ENCODE measurements around the gene LMAN2.

The LMAN2 gene

GRCh38 chr5:177351392-177352329 lies at the start of gene LMAN2:
LMAN2 (minus strand) TSS chr5:177351668; CDS start chr5:177351647, 21 bp downstream.
- peak; percentile 79 for DNase-seq

- no peak for DNase-seq
These were observed 48.8 kb upstream of the LMAN2 start, which contains the start of gene PFN3 for GRCh38 chr5:177399997-177400868. PFN3 (minus strand) TSS chr5:177400661; CDS start chr5:177400576, 85 bp downstream.

- DNase-seq, result no peak
These were observed 46.5 kb upstream of the LMAN2 start for GRCh38 chr5:177397875-177398390.

GRCh38 chr5:177396807-177397206 lies 45.3 kb upstream of the LMAN2 start:
- no peak for DNase-seq

GRCh38 chr5:177396078-177396477 lies 44.6 kb upstream of the LMAN2 start:
- DNase-seq, result no peak

- DNase-seq, result no peak
These were observed 42.5 kb upstream of the LMAN2 start for GRCh38 chr5:177393990-177394389.

GRCh38 chr5:177393206-177393765 lies 41.8 kb upstream of the LMAN2 start:
- peak; percentile 48 for DNase-seq

- DNase-seq, result peak; percentile 46
These were observed 41.3 kb upstream of the LMAN2 start for GRCh38 chr5:177392765-177393164.

GRCh38 chr5:177390363-177391300 lies 39.2 kb upstream of the LMAN2 start:
- peak; percentile 27 for DNase-seq

GRCh38 chr5:177389241-177390169 lies 38.0 kb upstream of the LMAN2 start:
- DNase-seq, result no peak

- DNase-seq, result no peak
These were observed 37.1 kb upstream of the LMAN2 start for GRCh38 chr5:177388521-177389052.

GRCh38 chr5:177387405-177387804 lies 35.9 kb upstream of the LMAN2 start:
- no peak for DNase-seq

GRCh38 chr5:177386542-177386941 lies 35.1 kb upstream of the LMAN2 start:
- no peak for DNase-seq

- no peak for DNase-seq
These were observed 34.3 kb upstream of the LMAN2 start for GRCh38 chr5:177385720-177386119.

- no peak for DNase-seq
These were observed 32.7 kb upstream of the LMAN2 start, which contains the start of gene SLC34A1 for GRCh38 chr5:177384134-177384533. SLC34A1 (plus strand) TSS chr5:177384434; CDS start chr5:177385742, 1,308 bp downstream.

- no peak for DNase-seq
These were observed 31.7 kb upstream of the LMAN2 start for GRCh38 chr5:177383181-177383580.

GRCh38 chr5:177382423-177383029 lies 31.1 kb upstream of the LMAN2 start:
- no peak for DNase-seq

- no peak for DNase-seq
These were observed 29.3 kb upstream of the LMAN2 start for GRCh38 chr5:177380805-177381126.

Measured in GF-D8 (cell line).